Jurkat, Clone E6-1 (cell line): ENCODE data around the gene CDC45.

Source experiments
- DNase-seq: peaks from one replicate; pipeline ENCODE4 v3.0.0-alpha.2; 2011; ENCODE audit warnings: low read depth, low spot score
- H3K4me3 ChIP-seq: 2 replicates; pipeline ENCODE4 v1.5.1; 2011; ENCODE audit warnings: mild to moderate bottlenecking, low read length, control low read depth, moderate library complexity

CDC45 gene

DNA sequence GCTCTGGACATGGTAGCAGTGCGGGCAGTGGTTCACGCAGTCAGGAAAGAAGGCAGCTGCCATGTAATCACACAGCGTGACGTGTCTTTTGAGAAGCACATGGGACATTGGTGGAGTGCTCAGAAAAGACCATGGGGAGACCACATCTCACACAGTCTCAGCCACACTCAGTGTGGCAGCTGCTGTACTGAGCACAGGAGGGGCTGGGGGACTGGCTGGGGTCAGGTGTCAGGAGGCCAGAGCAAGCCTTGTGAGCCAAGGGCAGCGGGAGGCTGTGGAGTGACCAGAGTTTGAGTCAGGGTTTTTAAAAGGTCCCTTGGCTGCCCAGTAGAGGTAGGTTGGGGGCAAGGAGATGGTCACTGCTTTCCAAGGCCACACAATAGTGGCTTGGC lies 26.0 kb downstream of the CDC45 start:
- no peak overlapping the region for H3K4me3 ChIP-seq
- no peak for DNase-seq

DNA sequence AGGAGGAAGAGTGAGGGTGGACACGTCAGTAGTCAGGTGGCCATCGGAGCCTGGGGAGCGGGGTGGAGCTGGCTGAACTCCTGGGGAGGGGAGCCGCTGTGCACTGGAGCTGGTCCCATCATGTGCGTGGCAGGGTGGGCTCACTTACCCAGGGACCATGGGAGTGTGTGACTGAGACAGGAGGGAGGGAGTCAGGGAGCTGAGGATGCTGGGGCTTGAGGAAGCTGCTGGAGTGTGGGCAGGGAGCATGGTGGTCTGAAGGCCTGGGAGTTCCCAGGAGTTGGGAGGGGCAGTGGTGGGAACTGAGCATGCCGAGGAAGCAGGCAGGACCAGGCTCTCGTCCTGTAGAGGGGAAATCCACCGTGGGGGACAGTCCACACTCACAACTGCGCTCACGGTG lies 26.5 kb downstream of the CDC45 start:
- no peak overlapping the region for H3K4me3 ChIP-seq
- DNase-seq, result no peak

GRCh38 chr22:19507534-19507861 lies 27.8 kb downstream of the CDC45 start:
- DNase-seq, result no peak
- H3K4me3 ChIP-seq, result no peak overlapping the region

DNA sequence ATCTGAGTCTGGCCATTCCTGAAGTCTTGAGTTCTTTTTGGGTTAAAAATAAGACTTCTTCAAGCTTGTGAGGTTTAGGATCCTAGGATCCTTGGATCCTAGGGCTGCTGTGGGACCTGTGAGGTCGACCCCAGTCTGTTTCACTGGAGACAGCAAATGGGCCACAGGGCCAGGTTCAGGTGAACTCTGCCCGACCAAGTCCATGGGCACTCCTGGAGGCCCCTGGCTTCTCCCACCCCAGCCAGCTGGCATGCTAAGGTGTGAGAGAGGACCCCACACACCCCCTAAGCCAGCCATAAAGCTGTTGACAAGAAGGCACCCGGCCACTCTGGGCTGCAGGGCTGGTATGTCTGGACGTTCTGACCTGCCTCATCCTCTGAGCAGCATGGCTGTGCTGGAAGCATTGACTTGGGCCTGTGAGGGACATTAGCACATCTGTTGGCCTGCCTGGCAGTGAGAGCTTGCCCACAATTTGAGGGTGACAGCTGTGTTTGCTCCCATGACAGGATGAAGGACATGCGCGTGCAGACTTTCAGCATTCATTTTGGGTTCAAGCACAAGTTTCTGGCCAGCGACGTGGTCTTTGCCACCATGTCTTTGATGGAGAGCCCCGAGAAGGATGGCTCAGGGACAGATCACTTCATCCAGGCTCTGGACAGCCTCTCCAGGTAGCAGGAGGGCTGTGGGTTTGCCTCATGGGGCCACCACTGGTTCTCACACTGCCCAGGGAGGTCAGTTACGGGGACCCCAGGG lies 28.5 kb downstream of the CDC45 start:
- H3K4me3 ChIP-seq, result no peak overlapping the region
- no peak for DNase-seq

DNA sequence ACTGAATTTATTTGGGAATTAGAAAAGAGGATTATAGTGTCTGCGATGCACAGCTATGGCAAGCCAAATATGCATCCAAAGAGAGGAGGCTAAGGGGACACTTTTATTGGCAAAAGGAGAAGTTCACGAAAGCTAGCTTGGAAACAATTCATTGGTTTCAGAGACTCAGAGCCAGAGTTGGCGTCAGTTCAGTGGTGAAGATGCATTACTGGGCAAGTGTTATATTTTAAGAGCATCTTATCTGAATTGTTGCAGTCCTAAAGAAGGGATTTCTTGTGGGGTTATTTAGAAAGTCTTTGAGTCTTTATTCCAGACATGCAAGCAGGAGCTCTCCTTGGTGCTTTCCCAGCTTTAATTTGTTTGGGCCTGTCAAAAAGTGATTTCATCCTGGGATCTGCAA lies 29.5 kb downstream of the CDC45 start:
- no peak overlapping the region for H3K4me3 ChIP-seq
- DNase-seq, result no peak

DNA sequence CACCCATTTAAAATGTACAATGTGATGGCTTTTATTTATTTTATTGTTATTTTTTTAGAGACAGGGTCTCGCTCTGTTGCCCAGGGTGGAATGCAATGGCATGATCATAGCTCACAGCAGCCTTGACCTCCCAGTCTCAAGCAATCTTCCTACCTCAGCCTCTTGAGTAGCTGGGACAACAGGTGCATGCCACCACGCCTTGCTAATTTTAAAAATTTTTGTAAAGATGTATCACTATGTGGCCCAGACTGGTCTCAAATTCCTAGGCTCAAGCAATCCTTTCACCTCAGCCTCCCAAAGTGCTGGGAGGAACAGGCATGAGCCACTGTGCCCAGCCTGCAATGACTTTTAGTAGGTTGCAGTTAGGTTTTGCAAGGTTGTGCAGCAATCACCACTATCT lies 30.2 kb downstream of the CDC45 start:
- H3K4me3 ChIP-seq, result no peak overlapping the region
- DNase-seq, result no peak

DNA sequence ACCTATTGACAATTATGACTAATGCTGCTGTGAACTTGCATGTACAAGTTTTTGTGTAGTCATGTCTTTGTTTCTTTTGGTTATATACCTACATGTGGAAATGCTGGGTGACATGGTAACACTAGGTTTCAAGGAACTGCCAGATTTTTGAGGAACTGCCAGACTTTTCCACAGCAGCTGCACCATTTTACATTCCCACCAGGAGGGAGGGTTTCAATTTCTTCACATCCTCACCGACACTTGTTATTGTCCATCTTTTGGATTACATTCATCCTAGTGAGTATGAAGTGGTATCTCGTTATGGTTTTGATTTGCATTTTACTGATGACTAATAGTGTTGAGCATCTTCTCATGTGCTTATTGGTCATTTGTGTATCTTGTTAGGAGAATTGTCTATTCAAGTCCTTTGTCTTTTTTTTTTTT lies 31.2 kb downstream of the CDC45 start:
- no peak overlapping the region for H3K4me3 ChIP-seq
- no peak for DNase-seq

DNA sequence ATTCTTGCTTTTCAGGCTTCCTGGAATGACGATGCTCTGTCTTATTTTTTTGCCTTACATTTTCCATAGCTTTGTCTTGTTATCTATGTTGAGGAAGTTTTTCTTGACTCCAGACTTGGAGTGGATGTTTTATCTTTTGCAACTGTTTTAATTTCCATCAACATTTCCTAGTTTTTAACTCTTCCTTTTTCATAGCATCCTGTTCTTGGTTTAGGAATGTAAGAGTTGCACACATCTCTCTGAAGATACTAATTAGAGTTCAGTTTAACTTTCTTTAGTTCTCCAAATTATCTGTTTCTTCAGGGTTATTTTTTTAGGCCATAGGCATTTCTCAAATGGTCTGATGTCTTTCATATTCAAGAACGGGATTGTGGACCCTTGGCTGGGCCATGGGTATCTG lies 34.1 kb downstream of the CDC45 start:
- no peak overlapping the region for H3K4me3 ChIP-seq
- DNase-seq, result no peak

- no peak overlapping the region for H3K4me3 ChIP-seq
- DNase-seq, result no peak
Observed at GRCh38 chr22:19514831-19515565, 35.3 kb downstream of the CDC45 start.

- no peak overlapping the region for H3K4me3 ChIP-seq
- DNase-seq, result no peak
Observed at GRCh38 chr22:19515654-19516377, 36.1 kb downstream of the CDC45 start.

GRCh38 chr22:19516378-19517170 lies 36.9 kb downstream of the CDC45 start:
- DNase-seq, result no peak
- no peak overlapping the region for H3K4me3 ChIP-seq

DNA sequence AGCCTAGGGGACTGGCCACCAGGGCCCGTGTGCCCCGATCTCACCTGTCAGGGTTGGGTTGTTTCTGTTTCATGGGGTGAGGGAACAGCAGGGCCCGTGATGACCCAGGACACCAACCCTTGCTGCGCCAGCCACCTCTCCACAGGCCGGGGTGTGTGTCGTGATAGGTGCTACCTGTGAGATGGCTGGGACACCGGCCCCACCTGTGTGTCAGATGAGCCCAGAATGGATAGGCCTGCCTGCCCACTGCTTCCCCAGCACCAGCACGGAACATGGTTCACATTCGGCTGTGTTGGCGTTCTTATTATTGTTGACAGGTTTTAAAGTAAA lies 37.4 kb downstream of the CDC45 start:
- H3K4me3 ChIP-seq, result no peak overlapping the region
- DNase-seq, result no peak

DNA sequence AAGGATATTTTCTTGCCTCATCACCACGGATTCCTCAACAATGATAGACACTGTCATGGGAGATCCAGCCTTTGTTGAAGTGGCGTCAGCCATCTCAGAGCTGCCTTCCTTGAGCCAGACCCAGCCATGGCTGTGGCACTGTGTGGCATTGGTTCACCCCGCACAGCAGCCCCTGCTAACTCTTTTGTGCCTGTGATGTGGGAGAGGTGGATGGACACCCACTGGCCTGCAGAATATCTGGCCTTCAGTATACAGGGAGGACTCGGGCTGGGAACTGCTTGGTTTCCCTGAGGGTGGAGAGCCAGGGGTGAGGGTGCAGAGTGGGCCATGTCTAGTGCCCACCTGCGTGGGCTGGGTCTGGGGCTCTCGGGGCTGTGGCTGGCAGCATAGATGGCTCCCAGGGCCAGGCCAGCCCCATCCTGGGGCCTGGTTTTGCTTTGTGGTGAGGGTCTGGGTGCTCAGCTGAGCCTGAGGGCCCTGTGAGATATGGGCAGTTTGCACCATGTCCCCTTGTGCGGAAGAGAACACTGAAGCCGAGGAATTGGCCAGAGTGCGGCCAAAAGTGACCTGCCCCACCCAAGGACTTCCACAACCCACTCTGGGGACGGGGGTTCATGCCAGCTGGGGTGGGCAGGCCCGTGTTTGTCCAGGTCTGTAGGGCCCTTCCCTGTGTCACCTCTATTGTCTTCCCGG lies 38.3 kb downstream of the CDC45 start:
- H3K4me3 ChIP-seq, result no peak overlapping the region
- DNase-seq, result no peak

GRCh38 chr22:19518635-19519034 lies 38.9 kb downstream of the CDC45 start:
- no peak for DNase-seq

GRCh38 chr22:19519041-19519926 lies 39.6 kb downstream of the CDC45 start:
- DNase-seq, result no peak
- H3K4me3 ChIP-seq, result no peak overlapping the region

More at GRCh38 chr22:19518635-19519034, 38.9 kb downstream of the CDC45 start:
- no peak overlapping the region for H3K4me3 ChIP-seq

GRCh38 chr22:19520007-19520406 lies 40.3 kb downstream of the CDC45 start:
- H3K4me3 ChIP-seq, result no peak overlapping the region
- DNase-seq, result no peak

DNA sequence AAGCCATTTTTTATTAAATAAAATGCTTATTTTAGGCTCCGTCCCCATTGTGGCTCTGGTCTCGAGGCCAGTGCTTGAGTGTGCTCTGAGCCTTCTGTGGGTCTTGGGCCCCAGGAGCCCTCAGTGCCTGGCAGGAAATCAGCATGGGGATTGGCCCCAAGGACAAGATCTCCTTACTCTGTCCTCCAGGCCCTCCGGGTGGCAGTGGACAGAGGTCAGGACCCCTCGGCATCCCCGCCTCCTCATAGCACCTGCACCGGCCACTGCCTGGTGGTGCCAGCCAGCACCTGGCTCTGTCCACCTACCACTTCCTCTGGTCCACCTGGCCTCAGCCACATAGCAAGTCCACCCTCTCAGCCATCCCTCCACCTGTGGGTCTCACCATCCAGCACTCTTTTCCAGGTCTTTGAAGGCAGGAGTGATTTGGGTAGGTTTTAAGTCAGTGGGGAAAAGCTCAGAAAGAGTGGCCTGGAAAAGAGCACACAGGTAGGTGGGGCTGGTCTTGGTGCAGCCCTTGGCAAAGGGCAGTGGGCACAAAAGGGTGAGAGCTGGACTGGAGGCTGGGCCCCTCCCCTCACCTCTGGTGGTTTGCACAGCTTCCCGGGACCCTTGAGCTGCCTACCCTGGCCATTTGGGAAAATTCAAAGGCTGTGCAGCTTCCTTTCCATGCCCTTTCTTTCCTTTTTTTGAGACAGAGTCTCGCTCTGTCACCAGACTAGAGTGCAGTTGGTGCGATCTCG lies 41.0 kb downstream of the CDC45 start:
- DNase-seq, result no peak
- no peak overlapping the region for H3K4me3 ChIP-seq
